GOT3 (cell line): ENCODE results near the gene WDR82.

ENCODE experiments used
- DNase-seq: peaks from one replicate; lab custom pipeline; 2025; ENCODE audit warnings: mixed read lengths; lab: John Stamatoyannopoulos, UW

WDR82 gene

GRCh38 chr3:52308308-52308707, 29.9 kb upstream of the WDR82 start:
- no peak for DNase-seq

- no peak for DNase-seq
These were observed 28.5 kb upstream of the WDR82 start for GRCh38 chr3:52306978-52307377.

GRCh38 chr3:52305926-52306325, 27.5 kb upstream of the WDR82 start:
- DNase-seq, result no peak

- DNase-seq, result no peak
These were observed 25.4 kb upstream of the WDR82 start for GRCh38 chr3:52303811-52304210.

- no peak for DNase-seq
These were observed 24.1 kb upstream of the WDR82 start for GRCh38 chr3:52302426-52303145.

- DNase-seq, result no peak
These were observed 21.6 kb upstream of the WDR82 start for GRCh38 chr3:52299879-52300611.

GRCh38 chr3:52299247-52299878, 20.9 kb upstream of the WDR82 start:
- DNase-seq, result no peak

- DNase-seq, result no peak
These were observed 20.0 kb upstream of the WDR82 start for GRCh38 chr3:52298149-52299098.

GRCh38 chr3:52297242-52298148, 19.0 kb upstream of the WDR82 start:
- no peak for DNase-seq

GRCh38 chr3:52295671-52296208, 17.3 kb upstream of the WDR82 start:
- no peak for DNase-seq

GRCh38 chr3:52294320-52295150, 16.1 kb upstream of the WDR82 start:
- DNase-seq, result no peak

GRCh38 chr3:52293491-52294319, 15.3 kb upstream of the WDR82 start:
- no peak for DNase-seq

GRCh38 chr3:52292247-52293065, 14.0 kb upstream of the WDR82 start:
- no peak for DNase-seq

- DNase-seq, result no peak
These were observed 13.2 kb upstream of the WDR82 start for GRCh38 chr3:52291508-52292181.

GRCh38 chr3:52290596-52291507, 12.4 kb upstream of the WDR82 start:
- DNase-seq, result no peak
